WTC11 (cell line): Measurements from ENCODE around the gene VGF. TPM values are rescaled to one million over a fixed set of nuclear protein-coding genes. Genes with fewer than 3 reads are reported as not detected.
A peak's percentile ranks its signal among the peaks of the same experiment; 100 is the strongest.

Experiments
- ATAC-seq: fragments of 200-7000 bp; cut with Tn5 transposase; 2 replicates; pipeline ENCODE4 v1.10.0; 2021; ENCODE audit warnings: mild to moderate bottlenecking, moderate library complexity
- CTCF ChIA-PET: fragments of 300-600 bp; sonication (Branson Sonifier 250); formaldehyde crosslinking; loops from one replicate; lab custom pipeline; 2021; ENCODE audit warnings: antibody characterized with exemption; lab: Charles Lee
- POLR2A ChIA-PET: fragments of 350-600 bp; sonication (Branson Sonifier 250); formaldehyde crosslinking; loops from one replicate; lab custom pipeline; 2021; ENCODE audit warnings: antibody characterized with exemption; lab: Charles Lee
- DNase-seq: peaks from one replicate; pipeline ENCODE4 v3.0.0; 2021; ENCODE audit warnings: low spot score
- H3K27ac Mint-ChIP-seq: 2 replicates; pipeline ENCODE4 v1.8.0; 2021; ENCODE audit warnings: mixed read lengths
- H3K27me3 Mint-ChIP-seq: 2 replicates; pipeline ENCODE4 v1.8.0; 2021; ENCODE audit warnings: low read depth, mild to moderate bottlenecking, moderate library complexity, mixed read lengths
- H3K36me3 Mint-ChIP-seq: 2 replicates; pipeline ENCODE4 v1.8.0; 2021; ENCODE audit warnings: mixed read lengths
- H3K4me1 Mint-ChIP-seq: 2 replicates; pipeline ENCODE4 v1.8.0; 2022; ENCODE audit warnings: mixed read lengths
- H3K4me3 Mint-ChIP-seq: 2 replicates; pipeline ENCODE4 v1.8.0; 2021; ENCODE audit warnings: mild to moderate bottlenecking, moderate library complexity, mixed read lengths
- H3K9me3 Mint-ChIP-seq: 2 replicates; pipeline ENCODE4 v1.8.0; 2021; ENCODE audit warnings: mixed read lengths
- ARID4B ChIP-seq: sonication (generic); formaldehyde crosslinking; IDR thresholded peaks from 2 replicates; pipeline ENCODE4 v1.8.0; 2023; ENCODE audit warnings: missing genetic modification reagents, mild to moderate bottlenecking, borderline replicate concordance
- CREB1 ChIP-seq: sonication (generic); formaldehyde crosslinking; IDR thresholded peaks from 2 replicates; pipeline ENCODE4 v1.8.0; 2023; ENCODE audit warnings: mild to moderate bottlenecking, missing genetic modification reagents
- ESRRA ChIP-seq: sonication (generic); formaldehyde crosslinking; IDR thresholded peaks from 2 replicates; pipeline ENCODE4 v1.8.1; 2022; ENCODE audit warnings: mild to moderate bottlenecking, missing genetic modification reagents, borderline replicate concordance
- GABPB1 ChIP-seq: sonication (generic); formaldehyde crosslinking; IDR thresholded peaks from 2 replicates; pipeline ENCODE4 v1.8.1; 2023; ENCODE audit warnings: mild to moderate bottlenecking, missing genetic modification reagents
- TEAD1 ChIP-seq: sonication (generic); formaldehyde crosslinking; IDR thresholded peaks from 2 replicates; pipeline ENCODE4 v1.8.0; 2022; ENCODE audit warnings: mild to moderate bottlenecking, missing genetic modification reagents
- ZNF232 ChIP-seq: sonication (generic); formaldehyde crosslinking; IDR thresholded peaks from 2 replicates; pipeline ENCODE4 v1.8.0; 2022; ENCODE audit warnings: mild to moderate bottlenecking, missing genetic modification reagents
- ZNF263 ChIP-seq: sonication (generic); formaldehyde crosslinking; IDR thresholded peaks from 2 replicates; pipeline ENCODE4 v1.8.1; 2022; ENCODE audit warnings: low read depth, mild to moderate bottlenecking, moderate library complexity, missing genetic modification reagents
- ZNF416 ChIP-seq: fragments of 250-450 bp; sonication (Bioruptor Pico); IDR thresholded peaks from 2 replicates; pipeline ENCODE4 v1.9.0; 2021; ENCODE audit warnings: mild to moderate bottlenecking, inconsistent platforms
- total RNA-seq: library from RNA; stranded (reverse); gene quantifications from 3 replicates; pipeline ENCODE4 v1.2.3, GENCODE V29; 2021
- TF ChIP-seq, protein P1 (sequence below): sonication (generic); formaldehyde crosslinking; IDR thresholded peaks from 2 replicates; pipeline ENCODE4 v1.8.0; 2022; ENCODE audit warnings: missing genetic modification reagents
- TF ChIP-seq, protein P2 (sequence below): sonication (generic); formaldehyde crosslinking; IDR thresholded peaks from 2 replicates; pipeline ENCODE4 v1.8.0; 2022; ENCODE audit warnings: mild to moderate bottlenecking, missing genetic modification reagents
- TF ChIP-seq, protein P3 (sequence below): sonication (generic); formaldehyde crosslinking; conservative IDR thresholded peaks from 2 replicates; pipeline ENCODE4 v1.8.1; 2023; ENCODE audit warnings: mild to moderate bottlenecking, low read depth, missing genetic modification reagents, moderate library complexity

The VGF gene
- total RNA-seq, 1 experiment from 2014 or later = 5.2 TPM

DNA sequence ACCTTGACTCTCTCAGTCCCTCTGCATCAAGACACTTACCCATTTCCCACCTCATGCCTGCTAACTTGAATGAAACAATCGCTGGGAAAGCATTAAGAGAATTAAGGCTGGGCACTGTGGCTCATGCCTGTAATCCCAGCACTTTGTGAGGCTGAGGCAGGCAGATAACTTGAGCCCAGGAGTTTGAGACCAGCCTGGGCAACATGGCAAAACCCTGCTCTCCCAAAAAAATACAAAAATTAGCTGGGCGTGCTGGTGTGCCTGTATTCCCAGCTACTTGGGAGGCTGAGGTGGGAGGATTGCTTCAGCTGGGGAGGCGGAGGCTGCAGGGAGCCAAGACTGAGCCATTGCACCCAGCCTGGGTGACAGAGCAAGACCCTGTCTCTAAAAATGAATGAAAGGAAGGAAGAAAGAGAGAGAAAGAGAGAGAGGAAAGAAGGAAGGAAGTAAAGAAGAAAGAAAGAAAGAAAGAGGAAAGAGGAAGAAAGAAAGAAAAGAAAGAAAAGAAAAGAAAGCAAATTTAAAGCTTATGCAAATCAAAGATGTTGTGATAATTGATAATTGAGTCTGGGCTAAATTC is 37.8 kb downstream of the VGF start (continued):
- TF ChIP-seq, protein P1, sequence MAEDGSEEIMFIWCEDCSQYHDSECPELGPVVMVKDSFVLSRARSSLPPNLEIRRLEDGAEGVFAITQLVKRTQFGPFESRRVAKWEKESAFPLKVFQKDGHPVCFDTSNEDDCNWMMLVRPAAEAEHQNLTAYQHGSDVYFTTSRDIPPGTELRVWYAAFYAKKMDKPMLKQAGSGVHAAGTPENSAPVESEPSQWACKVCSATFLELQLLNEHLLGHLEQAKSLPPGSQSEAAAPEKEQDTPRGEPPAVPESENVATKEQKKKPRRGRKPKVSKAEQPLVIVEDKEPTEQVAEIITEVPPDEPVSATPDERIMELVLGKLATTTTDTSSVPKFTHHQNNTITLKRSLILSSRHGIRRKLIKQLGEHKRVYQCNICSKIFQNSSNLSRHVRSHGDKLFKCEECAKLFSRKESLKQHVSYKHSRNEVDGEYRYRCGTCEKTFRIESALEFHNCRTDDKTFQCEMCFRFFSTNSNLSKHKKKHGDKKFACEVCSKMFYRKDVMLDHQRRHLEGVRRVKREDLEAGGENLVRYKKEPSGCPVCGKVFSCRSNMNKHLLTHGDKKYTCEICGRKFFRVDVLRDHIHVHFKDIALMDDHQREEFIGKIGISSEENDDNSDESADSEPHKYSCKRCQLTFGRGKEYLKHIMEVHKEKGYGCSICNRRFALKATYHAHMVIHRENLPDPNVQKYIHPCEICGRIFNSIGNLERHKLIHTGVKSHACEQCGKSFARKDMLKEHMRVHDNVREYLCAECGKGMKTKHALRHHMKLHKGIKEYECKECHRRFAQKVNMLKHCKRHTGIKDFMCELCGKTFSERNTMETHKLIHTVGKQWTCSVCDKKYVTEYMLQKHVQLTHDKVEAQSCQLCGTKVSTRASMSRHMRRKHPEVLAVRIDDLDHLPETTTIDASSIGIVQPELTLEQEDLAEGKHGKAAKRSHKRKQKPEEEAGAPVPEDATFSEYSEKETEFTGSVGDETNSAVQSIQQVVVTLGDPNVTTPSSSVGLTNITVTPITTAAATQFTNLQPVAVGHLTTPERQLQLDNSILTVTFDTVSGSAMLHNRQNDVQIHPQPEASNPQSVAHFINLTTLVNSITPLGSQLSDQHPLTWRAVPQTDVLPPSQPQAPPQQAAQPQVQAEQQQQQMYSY = no peak
- no peak for TF ChIP-seq ZNF263 (CRISPR knock-in tag)
- TF ChIP-seq CREB1 = no peak
- TF ChIP-seq ZNF416 (CRISPR knock-in tag) = no peak

- CTCF ChIA-PET = interaction anchor here (0.6 to 4.9 kb wide), 20 partner anchors 8 to 182 kb away, joined by 3 to 42 read pairs (median 4); partner anchors contain the start of genes MOGAT3, TRIM56, VGF and ZNHIT1
- peak; percentile 61 for DNase-seq
- peak; percentile 83 for ATAC-seq
- TF ChIP-seq TEAD1 = peak; percentile 51; the same call in 1 of the 2 replicates
- no peak for TF ChIP-seq ESRRA (CRISPR knock-in tag)
- 0 out of 2 replicates have a peak, but pooled peaks have one; percentile 23 for TF ChIP-seq ZNF232 (CRISPR knock-in tag)
- TF ChIP-seq, protein P2, sequence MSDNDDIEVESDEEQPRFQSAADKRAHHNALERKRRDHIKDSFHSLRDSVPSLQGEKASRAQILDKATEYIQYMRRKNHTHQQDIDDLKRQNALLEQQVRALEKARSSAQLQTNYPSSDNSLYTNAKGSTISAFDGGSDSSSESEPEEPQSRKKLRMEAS (CRISPR knock-in tag) = peak; percentile 34
- TF ChIP-seq GABPB1 (CRISPR knock-in tag) = peak; percentile 70
- 0 out of 2 replicates have a peak, but pooled peaks have one; percentile 13 for TF ChIP-seq ARID4B
- TF ChIP-seq, protein P3, sequence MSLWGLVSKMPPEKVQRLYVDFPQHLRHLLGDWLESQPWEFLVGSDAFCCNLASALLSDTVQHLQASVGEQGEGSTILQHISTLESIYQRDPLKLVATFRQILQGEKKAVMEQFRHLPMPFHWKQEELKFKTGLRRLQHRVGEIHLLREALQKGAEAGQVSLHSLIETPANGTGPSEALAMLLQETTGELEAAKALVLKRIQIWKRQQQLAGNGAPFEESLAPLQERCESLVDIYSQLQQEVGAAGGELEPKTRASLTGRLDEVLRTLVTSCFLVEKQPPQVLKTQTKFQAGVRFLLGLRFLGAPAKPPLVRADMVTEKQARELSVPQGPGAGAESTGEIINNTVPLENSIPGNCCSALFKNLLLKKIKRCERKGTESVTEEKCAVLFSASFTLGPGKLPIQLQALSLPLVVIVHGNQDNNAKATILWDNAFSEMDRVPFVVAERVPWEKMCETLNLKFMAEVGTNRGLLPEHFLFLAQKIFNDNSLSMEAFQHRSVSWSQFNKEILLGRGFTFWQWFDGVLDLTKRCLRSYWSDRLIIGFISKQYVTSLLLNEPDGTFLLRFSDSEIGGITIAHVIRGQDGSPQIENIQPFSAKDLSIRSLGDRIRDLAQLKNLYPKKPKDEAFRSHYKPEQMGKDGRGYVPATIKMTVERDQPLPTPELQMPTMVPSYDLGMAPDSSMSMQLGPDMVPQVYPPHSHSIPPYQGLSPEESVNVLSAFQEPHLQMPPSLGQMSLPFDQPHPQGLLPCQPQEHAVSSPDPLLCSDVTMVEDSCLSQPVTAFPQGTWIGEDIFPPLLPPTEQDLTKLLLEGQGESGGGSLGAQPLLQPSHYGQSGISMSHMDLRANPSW = no peak
- TF ChIP-seq, all 79 proteins: peak for 5
- H3K9me3 Mint-ChIP-seq = peaks cover 7% of the 10 kb centered on the region
- peaks cover 40% of the 10 kb centered on the region for H3K4me1 Mint-ChIP-seq
- peaks cover 5% of the 10 kb centered on the region for H3K36me3 Mint-ChIP-seq
- no peak within 1 kb of the TSS for H3K27ac Mint-ChIP-seq
- H3K4me3 Mint-ChIP-seq = peak within 1 kb of the TSS; percentile 32
- peaks cover 17% of the 10 kb centered on the region for H3K27me3 Mint-ChIP-seq
- POLR2A ChIA-PET = no interaction called here
Observed at GRCh38 chr7:101126651-101127459, 38.5 kb downstream of the VGF start, which contains the start of gene SERPINE1. Gene SERPINE1, plus strand, starts transcription at chr7:101127104. Its CDS starts 1,290 bp downstream, at chr7:101128394.
